ENCODE data around the gene UPK2. TPM values are rescaled to one million over a fixed set of nuclear protein-coding genes. Genes with fewer than 3 reads are reported as not detected.

UPK2 gene
- polyA plus RNA-seq, 4 donors: 0.04 TPM; not detected in 3

GRCh38 chr11:119006656-119007055, 50.6 kb downstream of the UPK2 start:
- WGBS, 3 donors: 88 to 90% (median 88%) methylated on average over 4 of the region's 4 CpGs
- H3K9me3 ChIP-seq (ENCODE audit: control insufficient read depth in 2 of 2, insufficient read depth in 1 of 2, low read depth in 1 of 2, low read length in 1 of 2): no peaks in the 10 kb centered on the region
- no peaks in the 10 kb centered on the region for H3K4me1 ChIP-seq (ENCODE audit: control insufficient read depth in 3 of 3, insufficient read depth in 2 of 3, low read depth in 1 of 3, low read length in 2 of 3)
- H3K36me3 ChIP-seq (ENCODE audit: control insufficient read depth in 3 of 3, insufficient read depth in 2 of 3, low read depth in 1 of 3, low read length in 3 of 3): peaks cover 4 to 60% (median 7%) of the 10 kb centered on the region in 3 donors
- no peak for DNase-seq
- H3K27ac ChIP-seq (ENCODE audit: low read depth in 1 of 3, low read length in 2 of 3): no peak overlapping the region
- FAIRE-seq: no peak
- H3K4me3 ChIP-seq (ENCODE audit: low read depth in 1 of 3, low read length in 3 of 3): no peak overlapping the region
- H3K27me3 ChIP-seq (ENCODE audit: control insufficient read depth in 3 of 3, insufficient read depth in 3 of 3, low read length in 3 of 3): no peaks in the 10 kb centered on the region

Other genes starting within 250 kb of the UPK2 start
- 10 to 100 TPM; 16.1 to 72.1 (median 22.2) TPM for gene DDX6, start 165.1 kb upstream of the UPK2 start, polyA plus RNA-seq
- under 1 TPM; 0.15 to 0.61 (median 0.38) TPM for gene CXCR5, start 72.4 kb upstream of the UPK2 start, polyA plus RNA-seq
- 10 to 100 TPM; 11.6 to 29.6 (median 18.9) TPM for gene BCL9L, start 30.4 kb upstream of the UPK2 start, polyA plus RNA-seq
- gene FOXR1, start 15.5 kb downstream of the UPK2 start, polyA plus RNA-seq: not detected
- 10 to 100 TPM; 12.9 to 50.1 (median 28.6) TPM for gene CENATAC, start 41.8 kb downstream of the UPK2 start, polyA plus RNA-seq
- gene RPS25, start 62.0 kb downstream of the UPK2 start, polyA plus RNA-seq: 1,000 to 10,000 TPM; 1,156 to 2,444 (median 1,720) TPM
- 100 to 1,000 TPM in 1 of 4 donors, 10 to 100 TPM in 3; 59.1 to 103 (median 79.7) TPM for gene TRAPPC4, start 62.5 kb downstream of the UPK2 start, polyA plus RNA-seq
- gene SLC37A4, start 74.6 kb downstream of the UPK2 start, polyA plus RNA-seq: 100 to 1,000 TPM in 2 of 4 donors, 10 to 100 TPM in 2; 57.9 to 250 (median 96.9) TPM
- gene HYOU1, start 100.9 kb downstream of the UPK2 start, polyA plus RNA-seq: 100 to 1,000 TPM in 1 of 4 donors, 10 to 100 TPM in 3; 17.4 to 127 (median 53.3) TPM
- gene VPS11, start 111.5 kb downstream of the UPK2 start, polyA plus RNA-seq: 10 to 100 TPM; 26.0 to 56.4 (median 40.9) TPM
- 10 to 100 TPM; 18.4 to 45.3 (median 20.5) TPM for gene HMBS, start 128.6 kb downstream of the UPK2 start, polyA plus RNA-seq
- gene DPAGT1, start 145.6 kb downstream of the UPK2 start, polyA plus RNA-seq: 10 to 100 TPM; 10.8 to 51.2 (median 30.5) TPM
- 10 to 100 TPM; 14.9 to 21.7 (median 17.8) TPM for gene C2CD2L, start 151.0 kb downstream of the UPK2 start, polyA plus RNA-seq
- gene HINFP, start 165.3 kb downstream of the UPK2 start, polyA plus RNA-seq: 10 to 100 TPM; 12.3 to 37.5 (median 19.3) TPM
- gene ABCG4, start 192.8 kb downstream of the UPK2 start, polyA plus RNA-seq: under 1 TPM in 3 of 4 donors, not detected in 1; 0.27 to 0.73 (median 0.34) TPM
- gene NLRX1, start 212.4 kb downstream of the UPK2 start, polyA plus RNA-seq: 10 to 100 TPM in 1 of 4 donors, 1 to 10 TPM in 3; 3.5 to 13.0 (median 6.6) TPM
- 100 to 1,000 TPM in 2 of 4 donors, 10 to 100 TPM in 2; 33.6 to 258 (median 98.5) TPM for gene NHERF4, start 229.2 kb downstream of the UPK2 start, polyA plus RNA-seq